8988T (cell line): ENCODE data around the gene SEPTIN14.
"Not testable (repeated sequence)": the region's sequence is repeated elsewhere in the genome, so short reads cannot be mapped to it uniquely, and the experiment has no call there.

Experiments
- DNase-seq: peaks from one replicate; pipeline ENCODE4 v3.0.0; 2011

The SEPTIN14 gene

GRCh38 chr7:55778631-55779030, 83.9 kb downstream of the SEPTIN14 start:
- DNase-seq, result no peak

GRCh38 chr7:55776196-55776595, 86.4 kb downstream of the SEPTIN14 start:
- DNase-seq, result no peak

- no peak for DNase-seq
Observed at GRCh38 chr7:55775051-55775420, 87.5 kb downstream of the SEPTIN14 start.

GRCh38 chr7:55774327-55775050, 88.1 kb downstream of the SEPTIN14 start:
- DNase-seq, result no peak

GRCh38 chr7:55770778-55771177, 91.8 kb downstream of the SEPTIN14 start:
- DNase-seq, result no peak

GRCh38 chr7:55753274-55753862, 109.2 kb downstream of the SEPTIN14 start:
- not testable (repeated sequence) for DNase-seq

- DNase-seq, result not testable (repeated sequence)
Observed at GRCh38 chr7:55744706-55745105, 117.8 kb downstream of the SEPTIN14 start.
